ENCODE data around the gene KCTD17. TPM values are rescaled to one million over a fixed set of nuclear protein-coding genes. Genes with fewer than 3 reads are reported as not detected.
A peak's percentile ranks its signal among the peaks of the same experiment; 100 is the strongest.

KCTD17 gene
- total RNA-seq (ENCODE audit: insufficient read depth, low replicate concordance) = 19.0 TPM

DNA sequence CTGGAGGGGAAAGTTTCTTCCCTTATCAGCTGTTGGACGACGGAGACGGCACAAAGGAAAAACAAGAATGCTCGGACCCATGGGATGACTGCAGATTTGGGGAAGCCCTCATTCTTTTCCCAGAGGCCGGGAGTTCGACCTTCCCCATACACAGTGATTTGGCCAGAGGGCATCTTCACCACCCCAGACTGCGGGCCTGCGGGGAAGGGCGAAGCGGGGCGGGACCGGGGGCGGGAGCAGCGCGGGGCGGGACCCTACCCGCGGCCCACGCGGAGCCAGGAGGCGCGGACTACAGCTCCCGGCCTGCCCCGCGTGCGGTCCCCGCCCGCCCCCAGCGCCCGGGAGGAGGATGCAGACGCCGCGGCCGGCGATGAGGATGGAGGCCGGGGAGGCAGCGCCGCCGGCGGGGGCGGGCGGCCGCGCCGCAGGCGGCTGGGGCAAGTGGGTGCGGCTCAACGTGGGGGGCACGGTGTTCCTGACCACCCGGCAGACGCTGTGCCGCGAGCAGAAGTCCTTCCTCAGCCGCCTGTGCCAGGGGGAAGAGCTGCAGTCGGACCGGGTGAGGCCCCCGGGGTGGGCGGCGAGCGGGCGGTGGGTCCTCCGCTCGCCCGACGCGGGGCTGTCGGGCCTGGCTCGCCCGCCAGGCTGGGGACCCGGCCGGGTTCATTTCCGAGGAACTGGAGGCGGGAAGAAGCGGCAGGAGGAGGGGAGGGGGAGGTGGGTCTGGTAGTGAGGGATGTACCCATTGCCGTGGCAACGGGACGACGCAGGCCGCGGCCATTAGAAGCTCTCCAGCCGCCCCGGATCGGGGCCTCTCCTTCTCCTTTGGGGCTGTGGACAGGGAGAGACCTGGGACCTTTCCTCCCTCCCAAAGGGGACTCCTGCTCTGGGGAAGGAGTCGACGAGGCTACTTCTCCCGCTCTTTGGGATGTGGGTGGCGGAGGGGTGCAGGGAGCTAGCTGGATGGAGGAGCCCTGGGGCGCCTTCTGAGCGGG lies at the start of gene KCTD17:
KCTD17 (plus strand) TSS at position 352 of the 995 bp plus-strand sequence; CDS start at position 371, 19 bp downstream.
- peak; percentile 75 for DNase-seq (ENCODE audit: low spot score)

DNA sequence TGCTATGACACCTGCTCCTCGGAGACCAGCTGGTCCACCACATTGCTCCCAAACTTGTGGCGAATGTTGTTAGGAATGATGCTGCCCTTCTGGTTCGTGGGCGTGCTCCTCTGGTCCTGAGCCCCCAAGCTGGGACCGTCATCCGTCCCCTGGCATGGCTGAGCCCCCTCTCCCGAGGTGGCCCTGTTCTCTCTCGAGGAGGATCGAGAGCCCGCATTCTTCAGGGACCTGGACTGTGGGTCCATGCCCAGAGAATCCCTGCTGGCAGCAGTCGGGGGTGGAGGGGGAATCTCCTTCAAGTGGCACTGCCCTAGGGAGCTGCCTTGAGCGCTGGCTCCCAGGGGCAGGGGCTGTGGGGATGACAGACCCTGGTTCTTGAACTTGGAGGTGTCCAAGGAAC lies 49.7 kb upstream of the KCTD17 start:
- DNase-seq (ENCODE audit: low spot score) = no peak

- DNase-seq (ENCODE audit: low spot score) = no peak
Observed at GRCh38 chr22:37002633-37003032, 48.9 kb upstream of the KCTD17 start.

GRCh38 chr22:37007651-37008050 lies 43.9 kb upstream of the KCTD17 start:
- no peak for DNase-seq (ENCODE audit: low spot score)

DNA sequence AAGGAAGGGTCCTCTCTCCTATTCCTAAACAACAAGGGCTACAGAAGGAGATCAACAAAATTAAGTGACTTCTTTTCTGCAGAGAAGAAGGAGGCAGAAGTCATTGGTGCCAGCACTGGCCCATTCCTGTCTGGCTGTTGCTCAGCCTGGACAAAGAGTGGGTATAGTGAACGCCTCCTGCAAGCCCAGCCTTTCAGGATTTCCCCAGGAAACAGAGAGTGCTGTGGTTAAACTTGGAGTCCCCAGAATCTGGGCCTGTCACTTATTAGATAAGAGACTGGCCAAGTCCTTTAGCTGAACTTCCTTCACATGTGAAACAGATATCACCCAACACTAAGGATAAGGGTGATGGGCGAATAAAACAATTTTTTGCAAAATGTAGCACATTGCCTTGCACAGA lies 43.2 kb upstream of the KCTD17 start:
- DNase-seq (ENCODE audit: low spot score) = no peak

DNA sequence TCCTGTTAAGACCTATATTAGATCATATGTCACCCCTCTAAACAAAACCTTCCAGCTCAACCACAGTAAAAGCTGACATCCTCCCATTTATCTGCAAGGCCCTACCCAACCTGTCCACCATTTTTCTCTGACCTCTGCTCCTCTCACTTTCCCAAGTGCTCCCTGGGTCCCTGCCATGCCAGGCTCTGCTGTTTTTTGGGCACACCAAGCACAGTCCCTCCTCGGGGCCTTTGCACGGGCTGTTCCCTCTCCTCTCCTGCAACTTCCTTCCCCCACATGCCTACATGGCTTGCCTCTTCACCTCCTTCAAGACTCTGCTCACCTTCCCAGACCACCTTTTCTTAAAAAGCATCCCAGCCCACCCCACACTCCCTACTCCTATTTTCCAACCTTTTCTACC lies 42.1 kb upstream of the KCTD17 start:
- DNase-seq (ENCODE audit: low spot score) = no peak

GRCh38 chr22:37010174-37010573 lies 41.4 kb upstream of the KCTD17 start:
- DNase-seq (ENCODE audit: low spot score) = no peak

DNA sequence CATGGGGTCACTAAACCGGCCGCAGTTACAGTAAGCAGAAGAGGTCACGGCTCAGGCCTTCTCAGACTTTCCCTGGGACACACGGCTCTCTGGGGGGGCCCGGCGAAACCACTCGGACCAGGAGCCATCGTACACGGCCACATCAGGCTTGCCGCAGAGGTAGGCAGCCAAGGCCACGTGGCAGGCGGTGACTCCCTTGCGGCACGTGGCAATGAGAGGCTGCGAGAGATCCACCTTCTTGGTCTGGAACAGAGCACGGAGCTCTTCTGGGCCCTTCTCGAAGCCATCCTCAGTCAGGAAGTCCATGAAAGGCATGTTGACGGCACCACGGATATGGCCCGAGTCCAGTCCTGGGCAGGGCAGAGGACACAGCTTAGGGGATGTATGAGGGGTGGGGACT lies 40.6 kb upstream of the KCTD17 start:
- peak; percentile 31 for DNase-seq (ENCODE audit: low spot score)

GRCh38 chr22:37011472-37011871 lies 40.1 kb upstream of the KCTD17 start:
- no peak for DNase-seq (ENCODE audit: low spot score)

DNA sequence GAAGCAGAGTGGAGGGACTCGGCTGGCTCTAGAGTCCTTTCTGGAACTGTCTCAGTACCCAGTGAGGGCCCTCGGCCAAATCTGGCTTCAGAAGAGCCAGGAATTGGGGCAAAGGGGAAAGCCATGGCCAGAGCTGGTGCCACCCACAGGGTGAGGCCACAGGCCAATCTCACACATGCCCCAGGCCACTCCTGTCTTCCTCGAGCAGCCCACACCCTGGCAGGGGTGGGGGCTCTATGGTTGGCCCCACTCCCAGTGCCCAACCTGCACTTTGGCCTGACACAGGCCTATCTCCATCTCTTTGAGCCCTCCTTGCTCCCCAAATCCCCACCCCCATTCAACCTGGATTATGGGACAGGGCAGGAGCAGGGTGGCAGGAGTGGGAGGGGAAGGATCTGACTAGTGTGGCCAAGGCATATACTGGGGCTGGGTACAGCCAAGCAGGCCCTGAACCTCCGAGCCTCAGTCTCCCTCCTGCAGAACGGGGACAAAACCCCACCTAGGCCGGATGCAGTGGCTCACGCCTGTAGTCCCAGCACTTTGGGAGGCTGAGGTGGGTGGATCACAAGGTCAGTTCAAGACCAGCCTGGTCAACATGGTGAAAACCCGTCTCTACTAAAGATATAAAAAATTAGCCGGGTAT lies 39.2 kb upstream of the KCTD17 start:
- DNase-seq (ENCODE audit: low spot score) = no peak

- DNase-seq (ENCODE audit: low spot score) = no peak
Observed at GRCh38 chr22:37012956-37013355, 38.6 kb upstream of the KCTD17 start.

DNA sequence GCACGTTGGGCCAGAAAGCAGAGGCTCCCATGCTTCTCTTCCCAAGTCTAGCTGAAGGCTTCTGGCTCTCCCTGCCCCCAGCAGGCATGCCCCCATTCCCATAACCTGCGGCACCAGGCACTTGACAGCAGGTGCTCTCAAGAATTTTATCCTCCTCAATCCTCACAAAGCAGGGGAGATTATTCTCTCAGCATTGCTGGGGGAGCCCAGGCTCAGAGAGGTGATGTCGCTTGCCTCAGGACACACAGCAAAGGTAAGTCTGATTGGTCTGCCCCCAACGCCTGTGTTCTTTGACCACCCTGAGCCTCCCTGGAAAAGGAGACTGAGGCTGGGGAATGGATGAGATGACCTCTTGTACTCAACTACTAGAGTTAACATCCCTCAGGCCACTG lies 37.1 kb upstream of the KCTD17 start:
- DNase-seq (ENCODE audit: low spot score) = no peak

GRCh38 chr22:37014835-37015586 lies 36.5 kb upstream of the KCTD17 start:
- no peak for DNase-seq (ENCODE audit: low spot score)

- DNase-seq (ENCODE audit: low spot score) = no peak
Observed at GRCh38 chr22:37015587-37015878, 36.0 kb upstream of the KCTD17 start.

DNA sequence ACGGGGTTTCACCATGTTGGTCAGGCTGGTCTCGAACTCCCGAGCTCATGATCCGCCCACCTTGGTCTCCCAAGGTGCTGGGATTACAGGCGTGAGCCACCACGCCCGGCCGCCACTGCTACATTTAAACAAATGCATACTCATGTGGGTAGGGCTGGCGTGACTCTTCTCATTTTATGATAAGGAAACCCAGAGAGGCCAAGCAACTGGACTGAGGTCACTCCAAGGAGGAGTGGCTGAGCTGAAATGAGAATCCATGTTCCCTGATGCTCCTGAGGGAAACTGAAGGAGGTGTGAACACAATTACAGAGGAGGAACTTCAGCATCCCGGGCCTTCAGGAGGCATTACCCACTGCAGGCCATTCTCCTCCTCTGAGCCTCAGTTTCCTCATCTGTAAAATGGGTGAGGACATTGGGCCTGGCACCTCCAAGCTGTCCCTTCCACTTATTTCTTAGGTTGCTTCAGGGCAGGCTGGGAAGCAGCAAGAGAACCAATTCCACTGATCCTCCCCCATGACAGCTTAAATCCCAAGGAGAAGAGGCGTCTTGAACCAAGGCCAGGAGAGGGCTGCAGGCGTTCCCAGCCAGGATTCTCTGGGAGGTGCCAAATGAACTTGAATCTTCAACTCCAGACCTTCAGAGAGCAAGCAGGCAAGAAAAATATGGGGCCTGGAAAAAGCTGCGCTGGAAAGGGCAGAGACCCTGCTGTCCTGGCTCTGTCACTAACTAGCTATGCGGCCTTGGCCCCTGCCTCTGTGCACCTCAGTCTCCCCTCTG lies 35.2 kb upstream of the KCTD17 start:
- DNase-seq (ENCODE audit: low spot score) = peak; percentile 54

DNA sequence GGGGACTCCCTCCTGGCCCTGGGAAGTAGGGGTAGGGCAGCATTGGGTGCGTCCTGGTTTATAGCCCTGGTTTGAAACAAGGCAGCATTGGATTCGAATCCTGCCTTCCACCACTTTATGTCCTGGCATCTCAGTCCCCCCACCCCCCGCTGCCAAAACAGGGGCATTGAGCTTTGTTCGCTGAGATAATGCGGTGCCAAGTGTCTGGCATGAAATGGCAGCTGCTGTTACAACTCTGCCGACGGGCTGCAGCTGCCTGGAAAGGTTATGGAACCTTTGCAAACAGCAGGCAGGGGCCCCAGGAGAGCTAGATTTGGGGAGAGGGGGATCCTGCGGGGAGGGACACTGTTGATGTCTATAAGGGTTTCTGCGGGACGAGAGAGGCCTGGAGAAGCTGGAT lies 34.2 kb upstream of the KCTD17 start:
- DNase-seq (ENCODE audit: low spot score) = no peak

- DNase-seq (ENCODE audit: low spot score) = no peak
Observed at GRCh38 chr22:37018086-37018814, 33.3 kb upstream of the KCTD17 start.

- DNase-seq (ENCODE audit: low spot score) = peak; percentile 89
Observed at GRCh38 chr22:37018815-37019308, 32.7 kb upstream of the KCTD17 start.

- peak; percentile 79 for DNase-seq (ENCODE audit: low spot score)
Observed at GRCh38 chr22:37019309-37020191, 32.0 kb upstream of the KCTD17 start, which contains the start of the genes MPST and TST. Gene MPST (plus strand): TSS chr22:37019742. CDS start chr22:37019837, 95 bp downstream. Gene TST (minus strand): TSS chr22:37019447. CDS start chr22:37018732, 715 bp downstream.

DNA sequence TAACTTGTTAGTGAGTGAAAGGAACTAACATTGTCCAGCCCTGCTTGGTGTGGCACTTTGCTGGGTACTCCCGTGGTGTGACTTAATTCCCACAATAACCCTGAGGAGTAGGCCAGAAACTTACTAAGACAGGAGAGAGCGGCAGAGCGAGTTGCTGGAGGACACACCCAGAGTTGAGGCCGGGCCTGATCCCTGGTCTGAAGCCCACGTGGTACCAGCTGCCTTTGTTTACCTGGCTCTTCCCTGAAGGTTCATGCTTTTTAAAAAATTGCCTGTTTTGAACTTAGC lies 31.4 kb upstream of the KCTD17 start:
- DNase-seq (ENCODE audit: low spot score) = peak; percentile 59

Data from umbilical cord (tissue), 2 donors.